ENCODE data around the gene TMEM91. TPM values are rescaled to one million over a fixed set of nuclear protein-coding genes. Genes with fewer than 3 reads are reported as not detected.

The TMEM91 gene
- total and polyA plus RNA-seq, 2 donors (not counting 3 experiments of a cell fraction or from before 2014, with no cell fraction given): 9.0 to 13.2 TPM

GRCh38 chr19:41422456-41422855 is 46.1 kb downstream of the TMEM91 start:
- Histone ChIP-seq H4K20me1 (replicated peaks; ENCODE audit: control insufficient read depth, extremely low read depth, insufficient read depth, low read length) (no peaks in the 10 kb centered on the region), H2AFZ (ENCODE audit: low read depth, low read length) (no peak overlapping the region), H3K27me3 (ENCODE audit: control insufficient read depth in 2 of 2, insufficient read depth in 2 of 2, low read length in 2 of 2) (no peaks in the 10 kb centered on the region), H3K36me3 (ENCODE audit: control insufficient read depth in 2 of 2, extremely low read depth in 1 of 2, insufficient read depth in 2 of 2, low read length in 2 of 2) (peaks cover 0 to 37% of the 10 kb centered on the region in 2 experiments), H3K4me2 (ENCODE audit: insufficient read depth, low read length) (no peak overlapping the region), H3K4me3 (replicated peaks in 1 of 3; ENCODE audit: insufficient read depth in 1 of 3, low read depth in 1 of 3, low read length in 3 of 3) (no peak overlapping the region), H3K9me3 (replicated peaks; ENCODE audit: control insufficient read depth, insufficient read depth, low read length) (no peaks in the 10 kb centered on the region), H3K9ac (replicated peaks; ENCODE audit: extremely low read depth, insufficient read depth, low read length) (no peak overlapping the region), H3K4me1 (ENCODE audit: control insufficient read depth, extremely low read depth, insufficient read depth, low read length) (peaks cover 8% of the 10 kb centered on the region), H3K9me1 (replicated peaks; ENCODE audit: control insufficient read depth, extremely low read depth, insufficient read depth, low read length) (no peaks in the 10 kb centered on the region), H3K79me2 (ENCODE audit: control insufficient read depth, insufficient read depth, low read length) (peaks cover 5% of the 10 kb centered on the region), H3K27ac (ENCODE audit: insufficient read depth, low read depth, low read length) (no peak overlapping the region)
- TF ChIP-seq POLR2A (IDR thresholded peaks at IDR 0.05; ENCODE audit: low read depth, low read length) (no peak), GATA2 (IDR thresholded peaks at IDR 0.05; ENCODE audit: insufficient read depth, insufficient read length, low read depth, low read length) (no peak), JUN (IDR thresholded peaks at IDR 0.05; ENCODE audit: borderline replicate concordance, insufficient read depth, insufficient read length, low read depth) (no peak), MAX (IDR thresholded peaks at IDR 0.05; ENCODE audit: insufficient read depth, insufficient read length) (no peak), MYC (IDR thresholded peaks at IDR 0.05; ENCODE audit: low read depth, low read length) (no peak), EZH2 (IDR thresholded peaks at IDR 0.05; ENCODE audit: borderline replicate concordance, low read depth, low read length, severe bottlenecking) (no peak), CTCF (IDR thresholded peaks at IDR 0.05; ENCODE audit: extremely low read depth in 1 of 2, insufficient read depth in 1 of 2, low read depth in 1 of 2, low read length in 2 of 2) (no peak), POLR2AphosphoS5 (IDR thresholded peaks at IDR 0.05; ENCODE audit: insufficient read depth, low read depth, low read length) (no peak), FOS (IDR thresholded peaks at IDR 0.05; ENCODE audit: borderline replicate concordance, insufficient read depth, low read length) (no peak)
- intact Hi-C loops (cut with micrococcal nuclease): no loop called here
- ChIA-PET CTCF (no interaction called here), POLR2A (no interaction called here)
- BruUV-seq (replicated peaks): no TSS peak
- no peak for FAIRE-seq
- dilution Hi-C loops (cut with MboI; ENCODE audit: extremely low pct_ligation_motif_present, low sequenced_read_pairs): no loop called here
- DNase-seq (ENCODE audit: low read depth, low spot score): no peak
